Epithelial cell of proximal tubule (primary cell): ENCODE data around the gene PTPRK. TPM values are rescaled to one million over a fixed set of nuclear protein-coding genes. Genes with fewer than 3 reads are reported as not detected.

Experiments
- DNase-seq: peaks from one replicate; pipeline ENCODE4 v3.0.0-alpha.2; 2011; ENCODE audit warnings: low read depth
- H3K4me3 ChIP-seq: 2 replicates; pipeline ENCODE4 v1.5.1; 2011; ENCODE audit warnings: low read depth, mild to moderate bottlenecking, low read length
- CTCF ChIP-seq: conservative IDR thresholded peaks from 2 replicates; pipeline ENCODE4 v1.5.1; 2012; ENCODE audit warnings: low read depth, mild to moderate bottlenecking, low read length
- total RNA-seq: library from RNA; depleted of rRNA; stranded (reverse); fragments of >200 nt; gene quantifications from 2 replicates; pipeline ENCODE4 v1.2.3, GENCODE V29; 2015

The PTPRK gene
- total RNA-seq, 1 donor from 2014 or later = 42.5 TPM

DNA sequence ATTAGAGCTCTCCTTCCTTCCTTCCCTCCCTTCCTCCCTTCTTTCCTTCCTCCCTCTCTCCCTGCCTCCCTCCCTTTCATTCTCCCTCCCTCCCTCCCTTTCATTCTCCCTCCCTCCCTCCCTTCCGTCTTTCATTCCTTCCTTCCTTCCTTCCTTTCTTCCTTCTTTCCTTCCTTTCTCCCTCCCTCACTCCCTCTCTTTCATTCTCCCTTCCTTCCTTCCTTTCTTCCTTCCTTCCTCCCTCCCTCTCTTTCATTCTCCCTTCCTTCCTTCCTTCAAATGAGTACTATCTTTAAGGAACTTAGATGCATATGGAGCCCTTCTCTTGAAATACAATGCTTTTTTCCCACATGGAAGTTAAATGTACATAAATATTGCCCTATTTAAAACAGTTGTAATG is 20.9 kb upstream of the PTPRK start:
- TF ChIP-seq CTCF = no peak
- H3K4me3 ChIP-seq = no peak overlapping the region
- DNase-seq = no peak

GRCh38 chr6:128538763-128539162 is 18.4 kb upstream of the PTPRK start:
- TF ChIP-seq CTCF = no peak
- H3K4me3 ChIP-seq = no peak overlapping the region
- DNase-seq = no peak

- no peak for DNase-seq
- TF ChIP-seq CTCF = no peak
- no peak overlapping the region for H3K4me3 ChIP-seq
These were observed 12.4 kb upstream of the PTPRK start for GRCh38 chr6:128532827-128533226.

GRCh38 chr6:128532136-128532535 is 11.7 kb upstream of the PTPRK start:
- no peak overlapping the region for H3K4me3 ChIP-seq
- no peak for TF ChIP-seq CTCF
- DNase-seq = no peak

- no peak for TF ChIP-seq CTCF
- no peak for DNase-seq
These were observed 11.3 kb upstream of the PTPRK start for GRCh38 chr6:128531696-128532095.

DNA sequence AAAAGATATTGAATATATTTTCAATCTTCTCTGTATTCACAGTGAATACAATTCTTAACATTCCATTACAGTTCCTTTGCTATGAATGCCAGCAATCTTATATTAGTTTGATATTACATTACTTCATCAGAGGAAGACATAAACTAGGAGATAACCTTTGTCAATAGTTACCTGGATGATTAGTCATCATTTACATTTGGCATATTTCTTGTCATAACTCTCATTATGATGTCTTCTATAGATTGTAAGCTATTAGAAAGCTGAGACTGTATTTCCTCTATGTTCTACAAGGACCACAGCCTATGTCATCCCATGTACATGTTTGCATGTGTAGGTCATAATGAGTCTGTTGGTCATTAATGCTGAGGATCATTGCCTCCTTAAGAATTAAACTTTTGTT is 7.8 kb upstream of the PTPRK start:
- H3K4me3 ChIP-seq = no peak overlapping the region
- no peak for TF ChIP-seq CTCF
- no peak for DNase-seq

More at GRCh38 chr6:128531696-128532095, 11.3 kb upstream of the PTPRK start:
- no peak overlapping the region for H3K4me3 ChIP-seq

DNA sequence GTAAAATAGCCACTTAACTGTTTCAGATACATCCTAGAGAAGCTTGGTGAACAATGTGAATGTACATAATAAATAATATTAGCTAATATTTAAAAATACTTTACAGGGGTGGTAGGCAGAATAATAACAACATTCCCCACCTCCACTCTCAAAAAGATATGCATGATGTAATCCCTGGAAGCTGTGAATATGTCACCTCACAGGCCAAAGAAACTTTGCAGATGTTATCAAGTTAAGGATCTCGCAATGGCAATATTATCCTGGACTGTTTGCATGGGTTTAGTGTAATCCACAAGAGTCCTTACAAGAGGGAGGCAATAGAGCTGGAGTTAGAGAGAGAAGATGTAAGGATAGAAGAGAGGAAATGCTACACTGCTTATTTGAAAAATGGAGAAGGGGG is 7.0 kb upstream of the PTPRK start:
- TF ChIP-seq CTCF = no peak
- H3K4me3 ChIP-seq = no peak overlapping the region
- DNase-seq = no peak
